Measurements from ENCODE around the gene NANS. TPM values are rescaled to one million over a fixed set of nuclear protein-coding genes. Genes with fewer than 3 reads are reported as not detected.

NANS gene
- total RNA-seq, 1 experiment from 2014 or later, result 40.4 TPM

DNA sequence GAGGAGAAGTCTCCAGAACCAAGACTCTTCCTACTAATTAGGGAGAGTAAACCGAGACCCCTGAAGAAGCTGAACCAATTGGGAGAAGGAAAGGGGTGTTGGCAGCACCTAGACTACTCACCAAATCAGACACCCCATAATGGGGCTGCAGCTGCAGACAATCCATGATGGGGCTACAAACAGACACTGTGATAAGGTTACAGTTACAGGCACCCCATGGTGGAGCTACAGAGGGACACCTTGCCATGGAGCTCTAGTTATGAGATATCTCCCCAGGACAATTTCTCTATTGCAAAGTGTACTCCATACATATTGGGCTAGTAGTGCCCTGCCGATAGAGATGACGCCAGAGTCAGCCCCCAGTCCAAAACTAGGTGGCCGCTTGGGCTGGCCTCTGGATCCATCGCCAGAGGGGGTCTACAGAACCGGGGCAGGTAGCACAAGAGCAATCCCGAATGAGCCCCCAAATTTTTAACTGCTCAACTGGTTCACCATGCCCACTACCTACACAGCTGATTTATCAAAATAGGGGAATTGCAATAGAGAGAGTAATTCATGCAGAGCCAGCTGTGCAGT, 2.1 kb upstream of the NANS start:
- Histone ChIP-seq H3K18ac (ENCODE audit: insufficient read length, low read depth, low read length) (no peak overlapping the region), H3K4me1 (ENCODE audit: insufficient read depth, low read length) (peaks cover 2% of the 10 kb centered on the region; the same call in 1 of the 2 replicates), H2BK15ac (ENCODE audit: low read depth, low read length) (no peak overlapping the region), H4K5ac (ENCODE audit: insufficient read length, low read depth, low read length) (no peak overlapping the region), H3K23me2 (ENCODE audit: insufficient read length, low read depth, low read length, poor library complexity, severe bottlenecking) (peaks cover 11% of the 10 kb centered on the region), H3K79me2 (ENCODE audit: insufficient read depth, low read length) (no peaks in the 10 kb centered on the region; the same call in 1 of the 2 replicates), H3K79me1 (ENCODE audit: insufficient read depth, low read depth, low read length, poor library complexity, severe bottlenecking) (no peaks in the 10 kb centered on the region), H3K4ac (ENCODE audit: low read depth, low read length) (no peak overlapping the region), H2BK20ac (ENCODE audit: low read depth, low read length, poor library complexity, severe bottlenecking) (no peak overlapping the region), H2BK12ac (ENCODE audit: insufficient read length, low read depth, low read length) (no peak overlapping the region), H2BK5ac (ENCODE audit: insufficient read length, low read length) (no peak overlapping the region), H3T11ph (ENCODE audit: low read length) (no peak overlapping the region), H4K8ac (replicated peaks; ENCODE audit: insufficient read length, low read depth, low read length) (no peak overlapping the region), H3K56ac (ENCODE audit: insufficient read length, low read depth, low read length) (no peak overlapping the region), H3K9me3 (ENCODE audit: control insufficient read depth, low read depth, low read length) (no peaks in the 10 kb centered on the region), H2AFZ (ENCODE audit: low read length) (no peak overlapping the region), H2BK120ac (ENCODE audit: low read depth, low read length, poor library complexity, severe bottlenecking) (no peak overlapping the region), H3K14ac (ENCODE audit: insufficient read depth, low read length) (no peak overlapping the region), H3K23ac (ENCODE audit: insufficient read length, low read depth, low read length) (no peak overlapping the region), H4K20me1 (ENCODE audit: control insufficient read depth, insufficient read depth, insufficient read length) (no peaks in the 10 kb centered on the region), H3K4me2 (ENCODE audit: insufficient read depth, insufficient read length, low read length) (no peak overlapping the region), H3K27me3 (ENCODE audit: insufficient read depth, low read length) (no peaks in the 10 kb centered on the region), H3K27ac (ENCODE audit: insufficient read length, low read depth, low read length) (no peak overlapping the region), H2AK5ac (ENCODE audit: insufficient read length, low read length) (no peak overlapping the region), H4K91ac (ENCODE audit: insufficient read length, low read depth, low read length) (no peak overlapping the region), H3K9ac (ENCODE audit: extremely low read depth, insufficient read length, low read length) (no peak overlapping the region)
- TF ChIP-seq, protein P1, sequence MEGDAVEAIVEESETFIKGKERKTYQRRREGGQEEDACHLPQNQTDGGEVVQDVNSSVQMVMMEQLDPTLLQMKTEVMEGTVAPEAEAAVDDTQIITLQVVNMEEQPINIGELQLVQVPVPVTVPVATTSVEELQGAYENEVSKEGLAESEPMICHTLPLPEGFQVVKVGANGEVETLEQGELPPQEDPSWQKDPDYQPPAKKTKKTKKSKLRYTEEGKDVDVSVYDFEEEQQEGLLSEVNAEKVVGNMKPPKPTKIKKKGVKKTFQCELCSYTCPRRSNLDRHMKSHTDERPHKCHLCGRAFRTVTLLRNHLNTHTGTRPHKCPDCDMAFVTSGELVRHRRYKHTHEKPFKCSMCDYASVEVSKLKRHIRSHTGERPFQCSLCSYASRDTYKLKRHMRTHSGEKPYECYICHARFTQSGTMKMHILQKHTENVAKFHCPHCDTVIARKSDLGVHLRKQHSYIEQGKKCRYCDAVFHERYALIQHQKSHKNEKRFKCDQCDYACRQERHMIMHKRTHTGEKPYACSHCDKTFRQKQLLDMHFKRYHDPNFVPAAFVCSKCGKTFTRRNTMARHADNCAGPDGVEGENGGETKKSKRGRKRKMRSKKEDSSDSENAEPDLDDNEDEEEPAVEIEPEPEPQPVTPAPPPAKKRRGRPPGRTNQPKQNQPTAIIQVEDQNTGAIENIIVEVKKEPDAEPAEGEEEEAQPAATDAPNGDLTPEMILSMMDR (conservative IDR thresholded peaks at IDR 0.05), result no peak
- Mint-ChIP-seq H3K4me1 (peaks cover 7% of the 10 kb centered on the region in 2 experiments), H3K9me3 (no peaks in the 10 kb centered on the region), H3K27me3 (ENCODE audit: low read depth) (peaks cover 24% of the 10 kb centered on the region), H3K27ac (no peak overlapping the region), H3K4me3 (no peak overlapping the region), H3K36me3 (ENCODE audit: insufficient read depth in 1 of 3, low read depth in 3 of 3) (peaks cover 0 to 2% (median 0%) of the 10 kb centered on the region in 3 experiments; a peak in 2 of 7 replicates)
- no CpG with 5 or more reads among the region's 7 CpGs for WGBS (ENCODE audit: extremely low coverage, insufficient read length, low lambda C conversion rate)
- DNase-seq, result no peak
